A549 treated with AZD9567 at 1 μM for 4 hours (cell line): ENCODE results near the gene ZNF154. TPM values are rescaled to one million over a fixed set of nuclear protein-coding genes. Genes with fewer than 3 reads are reported as not detected.

ENCODE experiments used
- total RNA-seq: library from RNA; stranded (reverse); fragments of 200-300 nt; extraction: Qiagen RNA extraction; gene quantifications from 5 replicates; pipeline ENCODE4 v1.2.3, GENCODE V29; 2022; ENCODE audit not compliant: insufficient read depth

Gene ZNF154
- not detected in 5 replicates for total RNA-seq

DNA sequence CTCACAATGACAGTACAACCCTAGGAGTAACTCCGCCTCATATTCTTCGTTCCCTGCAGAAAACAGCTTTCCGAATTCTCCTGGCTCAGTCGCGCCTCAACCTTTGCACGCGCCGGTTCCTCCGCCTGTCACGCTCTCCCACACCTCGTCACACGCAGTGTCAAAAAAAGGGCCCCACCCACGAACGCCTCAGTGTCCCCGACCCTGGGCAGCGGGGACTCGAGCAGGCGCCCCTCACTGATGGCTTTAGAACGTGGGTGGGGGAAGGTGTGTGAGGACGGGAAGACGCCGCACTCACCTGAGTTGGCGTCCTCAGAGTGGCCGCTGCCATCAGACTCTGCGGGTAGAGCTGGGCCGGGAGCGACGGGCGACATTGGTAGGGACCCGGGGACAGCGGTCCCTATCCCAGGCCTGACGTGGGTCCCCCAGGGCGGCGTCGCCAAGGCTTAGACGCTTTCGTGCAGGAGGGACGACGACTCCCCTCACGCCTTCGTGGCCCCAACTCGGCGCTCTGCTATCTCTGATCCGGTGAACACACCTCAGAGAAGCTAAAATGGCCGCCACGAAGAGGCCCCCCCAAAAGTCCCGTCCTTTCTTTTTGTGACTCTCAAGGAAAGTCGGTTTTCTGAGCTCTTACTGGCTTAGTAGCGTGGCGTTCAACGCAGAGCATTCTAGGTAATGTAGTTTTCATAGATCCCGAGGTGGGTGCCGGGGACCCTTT is at the start of gene ZNF154:
Gene ZNF154 (minus strand): TSS at position 564 of the 721 bp plus-strand sequence. CDS start 233 bp downstream, at position 331.

GRCh38 chr19:57746580-57747471 is 37.8 kb upstream of the ZNF154 start, which contains the start of gene ZNF776:
Gene ZNF776 (plus strand): TSS chr19:57746815. CDS start chr19:57747059, 244 bp downstream.

DNA sequence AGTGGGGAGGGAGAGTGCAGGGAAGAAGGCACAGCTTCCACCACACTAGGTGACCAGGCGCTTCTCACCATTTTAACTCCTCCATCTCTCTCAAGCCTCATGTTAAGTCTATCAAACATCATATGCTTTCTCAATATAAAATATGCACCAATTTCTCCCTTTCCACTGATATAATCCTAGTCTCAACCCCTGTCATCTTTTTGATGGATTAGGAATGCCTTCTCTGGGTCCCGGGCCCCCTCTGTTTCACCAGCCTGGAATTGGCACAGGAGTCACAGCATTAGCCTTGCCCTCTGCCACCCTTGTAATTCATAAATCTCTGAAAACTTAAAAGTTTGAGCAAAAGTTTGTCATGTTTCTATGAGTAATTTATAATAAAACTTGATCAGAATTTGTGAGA is 40.4 kb downstream of the ZNF154 start, which contains the start of gene ZSCAN4:
Gene ZSCAN4 (plus strand): TSS at position 301 of the 400 bp plus-strand sequence. CDS start 7,211 bp downstream, outside the sequence.

Other genes with a start within 250 kb of the ZNF154 start
- 1.1 to 1.5 TPM (median 1.2 TPM) in 5 replicates for gene ZNF772, start 231.6 kb downstream of the ZNF154 start, total RNA-seq
- 6.6 to 7.2 TPM (median 6.8 TPM) in 5 replicates for gene ZNF419, start 221.5 kb downstream of the ZNF154 start, total RNA-seq
- 4.6 to 11.1 TPM (median 5.6 TPM) in 5 replicates for gene ZNF773, start 209.3 kb downstream of the ZNF154 start, total RNA-seq
- 1.5 to 3.6 TPM (median 1.6 TPM) in 5 replicates for gene ZNF549, start 181.8 kb downstream of the ZNF154 start, total RNA-seq
- gene ZNF550, start 149.3 kb downstream of the ZNF154 start, total RNA-seq, result 3.2 to 4.8 TPM (median 4.3 TPM) in 5 replicates
- gene ZNF416, start 130.3 kb downstream of the ZNF154 start, total RNA-seq, result 3.4 to 4.6 TPM (median 4.2 TPM) in 5 replicates
- gene ZIK1, start 125.1 kb downstream of the ZNF154 start, total RNA-seq, result 0.18 TPM in 1 of 5 replicates, not detected in the others
- 3.9 to 6.5 TPM (median 4.6 TPM) in 5 replicates for gene ZNF530, start 109.3 kb downstream of the ZNF154 start, total RNA-seq
- gene ZNF134, start 95.0 kb downstream of the ZNF154 start, total RNA-seq, result 7.5 to 20.4 TPM (median 8.9 TPM) in 5 replicates
- 5.6 to 7.8 TPM (median 6.5 TPM) in 5 replicates for gene ZNF211, start 76.0 kb downstream of the ZNF154 start, total RNA-seq
- not detected in 5 replicates for gene ZSCAN4, start 40.3 kb downstream of the ZNF154 start, total RNA-seq
- gene ZNF551, start 27.2 kb downstream of the ZNF154 start, total RNA-seq, result 5.3 to 5.6 TPM (median 5.6 TPM) in 5 replicates
- 0.76 to 1.3 TPM (median 1.0 TPM) in 5 replicates for gene ZNF671, start 18.4 kb upstream of the ZNF154 start, total RNA-seq
- 5.2 to 10.3 TPM (median 5.8 TPM) in 5 replicates for gene ZNF776, start 37.6 kb upstream of the ZNF154 start, total RNA-seq
- 4.8 to 12.4 TPM (median 5.5 TPM) in 5 replicates for gene ZNF586, start 60.5 kb upstream of the ZNF154 start, total RNA-seq
- 4.9 to 7.3 TPM (median 5.0 TPM) in 5 replicates for gene ZNF552, start 105.7 kb upstream of the ZNF154 start, total RNA-seq
- 5.4 to 7.7 TPM (median 7.6 TPM) in 5 replicates for gene ZNF587B, start 121.1 kb upstream of the ZNF154 start, total RNA-seq
- 6.1 to 15.3 TPM (median 7.3 TPM) in 5 replicates for gene ZNF587, start 140.7 kb upstream of the ZNF154 start, total RNA-seq
- 1.8 to 3.6 TPM (median 3.1 TPM) in 4 of 5 replicates, not detected in the other for gene ZNF814, start 179.8 kb upstream of the ZNF154 start, total RNA-seq
- 2.7 to 4.3 TPM (median 3.4 TPM) in 5 replicates for gene ZNF417, start 207.4 kb upstream of the ZNF154 start, total RNA-seq
- 0.91 to 1.2 TPM (median 1.1 TPM) in 5 replicates for gene ZNF418, start 226.2 kb upstream of the ZNF154 start, total RNA-seq
- gene ZNF256, start 238.5 kb upstream of the ZNF154 start, total RNA-seq, result 0.94 to 1.4 TPM (median 1.2 TPM) in 5 replicates